SU-DHL-6 (cell line): ENCODE data around the gene RANBP3.
"Not testable (repeated sequence)": the region's sequence is repeated elsewhere in the genome, so short reads cannot be mapped to it uniquely, and the experiment has no call there.

Experiments used
- H2AFZ ChIP-seq: fragments of 200-600 bp; sonication (generic); 2 replicates; pipeline ENCODE4 v1.6.1; 2014; ENCODE audit warnings: low read depth, mild to moderate bottlenecking, moderate library complexity, mixed read lengths, antibody characterized with exemption, low read length; ENCODE audit not compliant: severe bottlenecking
- H3F3A ChIP-seq: fragments of 200-600 bp; shearing (Covaris generic); 2 replicates; pipeline ENCODE4 v1.6.0; 2016; ENCODE audit warnings: antibody characterized with exemption, mild to moderate bottlenecking; ENCODE audit not compliant: insufficient read depth
- H3K27ac ChIP-seq: fragments of 200-600 bp; sonication (generic); 2 replicates; pipeline ENCODE4 v1.5.1; 2016; ENCODE audit warnings: low read depth, mild to moderate bottlenecking, low read length, moderate library complexity, mixed read lengths
- H3K27me3 ChIP-seq: fragments of 200-600 bp; sonication (generic), shearing (Covaris generic); 2 replicates; pipeline ENCODE4 v1.6.0; 2014; ENCODE audit warnings: mild to moderate bottlenecking, low read length
- H3K36me3 ChIP-seq: fragments of 200-600 bp; sonication (generic); 2 replicates; pipeline ENCODE4 v1.6.1; 2014; ENCODE audit warnings: mild to moderate bottlenecking, low read length, mixed read lengths
- H3K4me2 ChIP-seq: fragments of 300-600, 200-600 bp; shearing (Covaris generic), sonication (generic); 2 replicates; pipeline ENCODE4 v1.6.0; 2014; ENCODE audit warnings: low read length, low read depth, mild to moderate bottlenecking; ENCODE audit not compliant: poor library complexity, severe bottlenecking
- H3K4me3 ChIP-seq: fragments of 200-600 bp; sonication (generic); 2 replicates; pipeline ENCODE4 v1.5.1; 2014; ENCODE audit warnings: antibody characterized with exemption, low read length, mild to moderate bottlenecking, mixed read lengths; ENCODE audit not compliant: insufficient read depth, poor library complexity, severe bottlenecking
- H3K79me2 ChIP-seq: fragments of 200-600 bp; sonication (generic); 2 replicates; pipeline ENCODE4 v1.6.1; 2014; ENCODE audit warnings: mild to moderate bottlenecking, low read length, moderate library complexity; ENCODE audit not compliant: insufficient read depth
- H3K9ac ChIP-seq: fragments of 200-600 bp; sonication (generic); 2 replicates; pipeline ENCODE4 v1.7.0; 2014; ENCODE audit warnings: mild to moderate bottlenecking, low read length
- H3K9me2 ChIP-seq: fragments of 200-600 bp; sonication (generic); replicated peaks from 2 replicates; pipeline ENCODE4 v1.6.1; 2014; ENCODE audit warnings: low read length; ENCODE audit not compliant: insufficient read depth
- H3K9me3 ChIP-seq: fragments of 200-600 bp; sonication (generic); 2 replicates; pipeline ENCODE4 v1.6.1; 2014; ENCODE audit warnings: low read length, mixed read lengths; ENCODE audit not compliant: insufficient read depth
- H4K20me1 ChIP-seq: fragments of 200-600 bp; sonication (generic); 2 replicates; pipeline ENCODE4 v1.6.1; 2014; ENCODE audit warnings: low read depth, mild to moderate bottlenecking, antibody characterized with exemption, low read length, moderate library complexity, mixed read lengths
- CTCF ChIP-seq: fragments of 200-600 bp; sonication (generic); IDR thresholded peaks from one replicate; pipeline ENCODE4 v1.5.1; 2017; ENCODE audit warnings: antibody characterized with exemption, mild to moderate bottlenecking, low read length, moderate library complexity; ENCODE audit not compliant: insufficient read depth, poor library complexity, severe bottlenecking
- EZH2phosphoT487 ChIP-seq: fragments of 200-600 bp; sonication (generic), shearing (Covaris generic); conservative IDR thresholded peaks from 2 replicates; pipeline ENCODE4 v1.6.1; 2018; ENCODE audit warnings: mild to moderate bottlenecking, antibody characterized with exemption, low read length, moderate library complexity, mixed read lengths

The RANBP3 gene

GRCh38 chr19:5961969-5962945 lies 15.7 kb downstream of the RANBP3 start:
- Histone ChIP-seq H3K27ac (no peak overlapping the region), H3K9me3 (no peaks in the 10 kb centered on the region), H3K9me2 (no peaks in the 10 kb centered on the region), H2AFZ (no peak overlapping the region), H3F3A (no peaks in the 10 kb centered on the region), H4K20me1 (peaks cover 27% of the 10 kb centered on the region), H3K9ac (no peak overlapping the region), H3K4me2 (no peak overlapping the region), H3K4me3 (no peak overlapping the region), H3K27me3 (no peaks in the 10 kb centered on the region), H3K36me3 (no peaks in the 10 kb centered on the region), H3K79me2 (peaks cover 99% of the 10 kb centered on the region)
- TF ChIP-seq EZH2phosphoT487 (no peak), CTCF (no peak)

- H3K4me3 ChIP-seq, H3K27ac ChIP-seq: not testable (repeated sequence)
These were observed 16.3 kb downstream of the RANBP3 start for GRCh38 chr19:5961641-5961968.

GRCh38 chr19:5960005-5961001 lies 17.6 kb downstream of the RANBP3 start:
- H3K9me2 ChIP-seq = no peaks in the 10 kb centered on the region
- no peak for TF ChIP-seq EZH2phosphoT487
- TF ChIP-seq CTCF = no peak
- no peaks in the 10 kb centered on the region for H3K9me3 ChIP-seq
- H3K27ac ChIP-seq = no peak overlapping the region
- peaks cover 16% of the 10 kb centered on the region for H4K20me1 ChIP-seq
- no peaks in the 10 kb centered on the region for H3F3A ChIP-seq
- H3K4me3 ChIP-seq = no peak overlapping the region
- H3K4me2 ChIP-seq = no peak overlapping the region
- peaks cover 99% of the 10 kb centered on the region for H3K79me2 ChIP-seq
- H2AFZ ChIP-seq = no peak overlapping the region
- no peaks in the 10 kb centered on the region for H3K27me3 ChIP-seq
- no peak overlapping the region for H3K9ac ChIP-seq
- no peaks in the 10 kb centered on the region for H3K36me3 ChIP-seq

More at GRCh38 chr19:5961641-5961968, 16.3 kb downstream of the RANBP3 start:
- H3K4me2 ChIP-seq, H3K9me2 ChIP-seq, H3K9ac ChIP-seq, H3K9me3 ChIP-seq, H3K36me3 ChIP-seq, H3F3A ChIP-seq, H3K27me3 ChIP-seq, H2AFZ ChIP-seq: not testable (repeated sequence)
- Histone ChIP-seq H3K79me2 (peaks cover 99% of the 10 kb centered on the region), H4K20me1 (peaks cover 22% of the 10 kb centered on the region)
